ENCODE results near the gene MACROD1.

- TF ChIP-seq CTCF (IDR thresholded peaks at IDR 0.05) = no peak
- TF ChIP-seq EZH2 (IDR thresholded peaks at IDR 0.05; ENCODE audit: borderline replicate concordance, insufficient read depth, low read depth, low read length, poor library complexity, severe bottlenecking) = no peak
Measured at GRCh38 chr11:64207256-64208085, 41.6 kb upstream of the MACROD1 start.

Data from B cell (primary cell).